Measurements from ENCODE around the gene FCN3. TPM values are rescaled to one million over a fixed set of nuclear protein-coding genes. Genes with fewer than 3 reads are reported as not detected.
A peak's percentile ranks its signal among the peaks of the same experiment; 100 is the strongest.

The FCN3 gene
- total RNA-seq, 1 donor from 2014 or later: not detected

GRCh38 chr1:27372808-27373690, 1.6 kb downstream of the FCN3 start:
- ChIA-PET CTCF (no interaction called here), POLR2A (no interaction called here)
- Mint-ChIP-seq H3K27me3 (no peaks in the 10 kb centered on the region), H3K4me1 (peaks cover 40% of the 10 kb centered on the region), H3K4me3 (no peak overlapping the region), H3K9me3 (no peaks in the 10 kb centered on the region), H3K36me3 (ENCODE audit: low read depth) (no peaks in the 10 kb centered on the region), H3K27ac (no peak overlapping the region)
- no peak for ATAC-seq (ENCODE audit: low read depth)
- intact Hi-C loops (cut with micrococcal nuclease): loop anchor here (2.0 kb wide), 1 partner anchor 16 kb away; no protein-coding TSS in a partner anchor
- no peak for TF ChIP-seq CTCF (IDR thresholded peaks at IDR 0.05)
- no peak for DNase-seq

DNA sequence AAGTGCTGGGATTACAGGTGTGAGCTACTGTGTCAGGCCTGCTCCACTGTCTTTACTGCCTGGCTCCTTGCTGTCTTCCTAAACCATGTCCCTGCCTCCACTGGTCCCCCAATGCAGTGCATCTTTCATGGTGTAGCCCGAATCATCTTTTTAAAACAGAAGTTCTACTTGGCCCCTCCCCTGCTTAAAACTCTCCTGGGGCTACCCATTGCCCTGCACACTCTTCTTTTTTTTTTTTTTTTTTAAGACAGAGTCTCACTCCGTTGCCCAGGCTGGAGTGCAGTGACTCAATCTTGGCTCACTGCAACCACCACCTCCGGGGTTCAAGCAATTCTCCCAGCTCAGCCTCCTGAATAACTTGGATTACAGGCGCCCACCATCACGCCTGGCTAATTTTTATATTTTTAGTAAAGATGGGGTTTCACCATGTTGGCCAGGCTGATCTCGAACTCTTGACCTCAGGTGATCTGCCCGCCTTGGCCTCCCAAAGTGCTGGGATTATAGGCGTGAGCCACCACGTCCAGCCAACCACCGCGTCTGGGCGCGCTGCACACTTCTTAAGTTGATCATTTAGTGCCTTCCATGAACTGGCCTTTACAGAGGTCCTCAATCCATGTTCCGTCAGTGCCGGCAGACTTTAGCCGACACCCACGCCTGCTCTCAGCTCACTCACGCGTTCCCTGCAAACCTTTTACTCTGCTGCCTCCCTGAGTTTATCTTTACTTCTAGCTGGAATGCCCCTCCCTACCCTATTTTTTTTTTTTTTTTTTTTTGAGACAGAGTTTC, 2.4 kb downstream of the FCN3 start:
- no peaks in the 10 kb centered on the region for H3K27me3 Mint-ChIP-seq

GRCh38 chr1:27368869-27369582, 5.6 kb downstream of the FCN3 start:
- no peaks in the 10 kb centered on the region for H3K36me3 Mint-ChIP-seq (ENCODE audit: low read depth)
- H3K9me3 Mint-ChIP-seq: no peaks in the 10 kb centered on the region
- peak overlapping the region; percentile 81 for H3K27ac Mint-ChIP-seq
- intact Hi-C loops (cut with micrococcal nuclease): loop anchor here (1.0 to 10.0 kb wide), 2 partner anchors 9 to 1084 kb away; partner anchors contain the start of gene SH3BGRL3
- ATAC-seq (ENCODE audit: low read depth) (no peak), DNase-seq (no peak)
- H3K4me1 Mint-ChIP-seq: peaks cover 70% of the 10 kb centered on the region
- peak overlapping the region; percentile 32 for H3K4me3 Mint-ChIP-seq
- ChIA-PET CTCF (interaction anchor here (0.7 to 2.2 kb wide), 3 partner anchors 12 to 200 kb away, joined by 3 to 11 read pairs (median 3); no protein-coding TSS in a partner anchor), POLR2A (interaction anchor here (0.7 kb wide), 1 partner anchor 23 kb away, joined by 6 read pairs; no protein-coding TSS in a partner anchor)
- no peak for TF ChIP-seq CTCF (IDR thresholded peaks at IDR 0.05)
- H3K27me3 Mint-ChIP-seq: no peaks in the 10 kb centered on the region

More for the DNA sequence above, 2.4 kb downstream of the FCN3 start:
- POLR2A ChIA-PET: interaction anchor here (0.7 kb wide), 1 partner anchor 18 kb away, joined by 6 read pairs; no protein-coding TSS in a partner anchor
- TF ChIP-seq CTCF (IDR thresholded peaks at IDR 0.05): no peak
- Mint-ChIP-seq H3K36me3 (ENCODE audit: low read depth) (no peaks in the 10 kb centered on the region), H3K27ac (peak overlapping the region; percentile 8), H3K4me3 (no peak overlapping the region), H3K4me1 (peaks cover 46% of the 10 kb centered on the region), H3K9me3 (no peaks in the 10 kb centered on the region)
- intact Hi-C loops (cut with micrococcal nuclease): loop anchor here (2.0 kb wide), 1 partner anchor 15 kb away; no protein-coding TSS in a partner anchor
- ATAC-seq (ENCODE audit: low read depth) (peak; percentile 63), DNase-seq (no peak)
- CTCF ChIA-PET: interaction anchor here (2.1 kb wide), 1 partner anchor 15 kb away, joined by 6 read pairs; no protein-coding TSS in a partner anchor

DNA sequence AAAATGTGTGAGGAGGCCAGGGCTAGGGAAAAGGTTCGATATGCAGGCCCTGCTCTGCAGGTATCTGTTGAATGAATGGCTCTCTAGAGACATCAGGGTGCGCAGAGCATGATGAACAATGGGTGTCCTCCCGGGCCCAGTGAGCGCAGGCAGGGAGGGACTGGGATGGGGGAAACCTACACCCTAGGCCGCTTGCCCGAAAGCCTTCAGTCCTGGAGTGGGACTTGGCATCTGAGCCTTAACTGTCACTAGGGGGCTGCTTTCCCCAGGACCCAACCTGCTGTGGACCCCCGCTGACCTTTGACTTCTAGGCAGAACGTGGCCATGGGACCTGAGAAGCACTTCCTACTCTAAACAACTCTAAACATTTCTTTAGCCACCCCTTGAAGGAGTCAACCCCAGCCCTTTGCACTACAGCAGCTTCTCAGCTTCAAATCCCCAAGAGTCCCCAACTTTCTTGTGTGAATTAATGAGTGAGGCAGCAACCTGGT, 7.4 kb downstream of the FCN3 start:
- ChIA-PET POLR2A (interaction anchor here (2.3 to 3.6 kb wide), 3 partner anchors 11 to 44 kb away, joined by 9 to 22 read pairs (median 16); partner anchors contain the start of genes SYTL1 and TMEM222), CTCF (interaction anchor here (1.3 to 2.5 kb wide), 9 partner anchors 9 to 66 kb away, joined by 4 to 24 read pairs (median 6); no protein-coding TSS in a partner anchor)
- no peak for TF ChIP-seq CTCF (IDR thresholded peaks at IDR 0.05)
- Mint-ChIP-seq H3K36me3 (ENCODE audit: low read depth) (no peaks in the 10 kb centered on the region), H3K4me3 (peak overlapping the region; percentile 61), H3K27ac (no peak overlapping the region), H3K4me1 (peaks cover 66% of the 10 kb centered on the region), H3K9me3 (no peaks in the 10 kb centered on the region), H3K27me3 (no peaks in the 10 kb centered on the region)
- no peak for ATAC-seq (ENCODE audit: low read depth)
- intact Hi-C loops (cut with micrococcal nuclease): loop anchor here (10.0 kb wide), 1 partner anchor 1082 kb away; the partner anchor contains the start of gene SH3BGRL3
- no peak for DNase-seq
